ENCODE results near the gene EIF4G2. TPM values are rescaled to one million over a fixed set of nuclear protein-coding genes. Genes with fewer than 3 reads are reported as not detected.
"Not testable (repeated sequence)": the region's sequence is repeated elsewhere in the genome, so short reads cannot be mapped to it uniquely, and the experiment has no call there.

EIF4G2 gene
- total RNA-seq, 1 experiment from 2014 or later: 2,422 TPM

GRCh38 chr11:10838881-10839280, 30.2 kb upstream of the EIF4G2 start:
- in situ Hi-C loops (cut with HindIII; ENCODE audit: low pct_unique_long_range_greater_than_20kb, low sequenced_read_pairs): no loop called here
- no peak overlapping the region for H3K27ac ChIP-seq (ENCODE audit: low read length)
- TF ChIP-seq TCF7L2 (IDR thresholded peaks at IDR 0.05; ENCODE audit: low read depth, low read length): no peak
- no peak for TF ChIP-seq POLR2AphosphoS5 (IDR thresholded peaks at IDR 0.05; ENCODE audit: low read depth, low read length)
- CTCF ChIA-PET: no interaction called here
- DNase-seq (ENCODE audit: low read depth, low spot score): no peak
- H3K9me3 ChIP-seq (ENCODE audit: control insufficient read depth, insufficient read depth, low read depth, low read length): no peaks in the 10 kb centered on the region
- intact Hi-C loops (cut with micrococcal nuclease; ENCODE audit: unreplicated experiment): no loop called here
- ATAC-seq: no peak
- H3K36me3 ChIP-seq (ENCODE audit: control insufficient read depth, insufficient read depth, low read length): no peaks in the 10 kb centered on the region
- H3K4me3 ChIP-seq (ENCODE audit: low read depth in 2 of 2, low read length in 2 of 2): no peak overlapping the region
- H3K27me3 ChIP-seq (ENCODE audit: control insufficient read depth, insufficient read depth, low read length): no peaks in the 10 kb centered on the region
- POLR2A ChIA-PET: interaction anchor here (1.4 kb wide), 1 partner anchor 31 kb away, joined by 4 read pairs; no protein-coding TSS in a partner anchor
- no TSS peak for BruUV-seq (replicated peaks)
- no peaks in the 10 kb centered on the region for H3K4me1 ChIP-seq (ENCODE audit: control insufficient read depth, insufficient read depth, low read length)

- POLR2A ChIA-PET: interaction anchor here (1.4 kb wide), 1 partner anchor 31 kb away, joined by 4 read pairs; no protein-coding TSS in a partner anchor
- in situ Hi-C loops (cut with HindIII; ENCODE audit: low pct_unique_long_range_greater_than_20kb, low sequenced_read_pairs): no loop called here
- Histone ChIP-seq H3K9me3 (ENCODE audit: control insufficient read depth, insufficient read depth, low read depth, low read length) (no peaks in the 10 kb centered on the region), H3K4me3 (ENCODE audit: low read depth in 2 of 2, low read length in 2 of 2) (no peak overlapping the region), H3K27ac (ENCODE audit: low read length) (no peak overlapping the region), H3K27me3 (ENCODE audit: control insufficient read depth, insufficient read depth, low read length) (no peaks in the 10 kb centered on the region), H3K36me3 (ENCODE audit: control insufficient read depth, insufficient read depth, low read length) (no peaks in the 10 kb centered on the region), H3K4me1 (ENCODE audit: control insufficient read depth, insufficient read depth, low read length) (no peaks in the 10 kb centered on the region)
- TF ChIP-seq REST (IDR thresholded peaks at IDR 0.05; ENCODE audit: insufficient read depth in 1 of 2, low read depth in 2 of 2, low read length in 1 of 2) (no peak), SIN3A (IDR thresholded peaks at IDR 0.05; ENCODE audit: borderline replicate concordance, insufficient read depth, low read depth, low read length) (no peak), CTCF (IDR thresholded peaks at IDR 0.05) (no peak), TCF7L2 (IDR thresholded peaks at IDR 0.05; ENCODE audit: low read depth, low read length) (no peak), POLR2AphosphoS5 (IDR thresholded peaks at IDR 0.05; ENCODE audit: low read depth, low read length) (no peak)
- ATAC-seq (no peak), DNase-seq (ENCODE audit: low read depth, low spot score) (no peak)
- intact Hi-C loops (cut with micrococcal nuclease; ENCODE audit: unreplicated experiment): no loop called here
- CTCF ChIA-PET: no interaction called here
- no TSS peak for BruUV-seq (replicated peaks)
Observed at GRCh38 chr11:10838083-10838482, 29.4 kb upstream of the EIF4G2 start.

- intact Hi-C loops (cut with micrococcal nuclease; ENCODE audit: unreplicated experiment); BruUV-seq (replicated peaks); CTCF ChIA-PET; DNase-seq (ENCODE audit: low read depth, low spot score); H3K27me3 ChIP-seq (ENCODE audit: control insufficient read depth, insufficient read depth, low read length); in situ Hi-C loops (cut with HindIII; ENCODE audit: low pct_unique_long_range_greater_than_20kb, low sequenced_read_pairs); H3K9me3 ChIP-seq (ENCODE audit: control insufficient read depth, insufficient read depth, low read depth, low read length); H3K4me1 ChIP-seq (ENCODE audit: control insufficient read depth, insufficient read depth, low read length); H3K36me3 ChIP-seq (ENCODE audit: control insufficient read depth, insufficient read depth, low read length); ATAC-seq; H3K4me3 ChIP-seq (ENCODE audit: low read depth in 2 of 2, low read length in 2 of 2); H3K27ac ChIP-seq (ENCODE audit: low read length): not testable (repeated sequence)
- POLR2A ChIA-PET: interaction anchor here (0.9 kb wide), 1 partner anchor 27 kb away, joined by 3 read pairs; no protein-coding TSS in a partner anchor
Observed at GRCh38 chr11:10836884-10837283, 28.2 kb upstream of the EIF4G2 start.

Measured in Panc1 (cell line).